Endothelial cell (in vitro differentiated cells): ENCODE measurements around the gene MYZAP. TPM values are rescaled to one million over a fixed set of nuclear protein-coding genes. Genes with fewer than 3 reads are reported as not detected.

Experiments
- DNase-seq: peaks from one replicate; pipeline ENCODE4 v3.0.0; 2021; ENCODE audit warnings: low spot score
- H3K27ac Mint-ChIP-seq: one replicate; pipeline ENCODE4 v1.8.0; 2021; ENCODE audit warnings: mixed read lengths, inconsistent platforms; ENCODE audit not compliant: unreplicated experiment
- H3K27me3 Mint-ChIP-seq: one replicate; pipeline ENCODE4 v1.8.0; 2021; ENCODE audit warnings: mild to moderate bottlenecking, moderate library complexity, mixed read lengths, inconsistent platforms; ENCODE audit not compliant: unreplicated experiment
- H3K36me3 Mint-ChIP-seq: one replicate; pipeline ENCODE4 v1.8.0; 2021; ENCODE audit warnings: mild to moderate bottlenecking, low read depth, mixed read lengths, inconsistent platforms; ENCODE audit not compliant: unreplicated experiment
- H3K4me1 Mint-ChIP-seq: one replicate; pipeline ENCODE4 v1.8.0; 2021; ENCODE audit warnings: mild to moderate bottlenecking, mixed read lengths, inconsistent platforms; ENCODE audit not compliant: unreplicated experiment
- H3K4me3 Mint-ChIP-seq: one replicate; pipeline ENCODE4 v1.8.0; 2021; ENCODE audit warnings: mild to moderate bottlenecking, mixed read lengths, inconsistent platforms; ENCODE audit not compliant: unreplicated experiment
- H3K9me3 Mint-ChIP-seq: one replicate; pipeline ENCODE4 v1.8.0; 2021; ENCODE audit warnings: mixed read lengths, inconsistent platforms; ENCODE audit not compliant: unreplicated experiment
- total RNA-seq: library from RNA; stranded (reverse); fragmentation: NEBNext Ultra II Directional; extraction: Animal tissue kit (Norgen Biotek cat#: 25700); gene quantifications from one replicate; pipeline ENCODE4 v1.2.1, GENCODE V29; 2021; ENCODE audit not compliant: unreplicated experiment
- TF ChIP-seq, protein P1 (sequence below): fragments of 200-600 bp; sonication (generic); IDR thresholded peaks from one replicate; pipeline ENCODE4 v1.5.0; 2021; ENCODE audit warnings: antibody characterized with exemption; ENCODE audit not compliant: unreplicated experiment

MYZAP gene
- total RNA-seq, 1 donor from 2014 or later = 55.3 TPM

DNA sequence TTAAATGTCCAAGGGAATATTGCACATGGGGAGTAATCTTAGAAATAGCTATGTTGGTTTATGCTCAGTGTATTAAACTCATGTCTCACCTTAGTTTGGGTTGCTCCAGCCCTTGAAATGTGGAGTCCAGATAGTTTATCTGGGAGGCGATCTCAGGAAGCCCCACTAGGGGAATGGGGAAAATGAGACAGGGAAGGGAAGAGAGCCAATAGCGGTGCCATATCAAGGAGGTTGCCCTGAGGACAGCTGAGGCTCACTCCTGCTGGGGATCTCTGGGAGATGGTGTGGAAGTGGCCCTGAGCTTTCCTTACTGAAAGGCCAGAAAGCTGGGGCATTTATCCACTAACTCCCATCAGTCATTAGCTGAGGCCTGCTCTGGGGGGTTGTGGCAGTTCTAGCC is 71.6 kb downstream of the MYZAP start:
- Mint-ChIP-seq H3K27ac (no peak overlapping the region), H3K4me3 (no peak overlapping the region), H3K27me3 (no peaks in the 10 kb centered on the region), H3K4me1 (peaks cover 3% of the 10 kb centered on the region), H3K36me3 (peaks cover 16% of the 10 kb centered on the region), H3K9me3 (no peaks in the 10 kb centered on the region)
- no peak for DNase-seq
- TF ChIP-seq, protein P1, sequence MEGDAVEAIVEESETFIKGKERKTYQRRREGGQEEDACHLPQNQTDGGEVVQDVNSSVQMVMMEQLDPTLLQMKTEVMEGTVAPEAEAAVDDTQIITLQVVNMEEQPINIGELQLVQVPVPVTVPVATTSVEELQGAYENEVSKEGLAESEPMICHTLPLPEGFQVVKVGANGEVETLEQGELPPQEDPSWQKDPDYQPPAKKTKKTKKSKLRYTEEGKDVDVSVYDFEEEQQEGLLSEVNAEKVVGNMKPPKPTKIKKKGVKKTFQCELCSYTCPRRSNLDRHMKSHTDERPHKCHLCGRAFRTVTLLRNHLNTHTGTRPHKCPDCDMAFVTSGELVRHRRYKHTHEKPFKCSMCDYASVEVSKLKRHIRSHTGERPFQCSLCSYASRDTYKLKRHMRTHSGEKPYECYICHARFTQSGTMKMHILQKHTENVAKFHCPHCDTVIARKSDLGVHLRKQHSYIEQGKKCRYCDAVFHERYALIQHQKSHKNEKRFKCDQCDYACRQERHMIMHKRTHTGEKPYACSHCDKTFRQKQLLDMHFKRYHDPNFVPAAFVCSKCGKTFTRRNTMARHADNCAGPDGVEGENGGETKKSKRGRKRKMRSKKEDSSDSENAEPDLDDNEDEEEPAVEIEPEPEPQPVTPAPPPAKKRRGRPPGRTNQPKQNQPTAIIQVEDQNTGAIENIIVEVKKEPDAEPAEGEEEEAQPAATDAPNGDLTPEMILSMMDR = no peak

DNA sequence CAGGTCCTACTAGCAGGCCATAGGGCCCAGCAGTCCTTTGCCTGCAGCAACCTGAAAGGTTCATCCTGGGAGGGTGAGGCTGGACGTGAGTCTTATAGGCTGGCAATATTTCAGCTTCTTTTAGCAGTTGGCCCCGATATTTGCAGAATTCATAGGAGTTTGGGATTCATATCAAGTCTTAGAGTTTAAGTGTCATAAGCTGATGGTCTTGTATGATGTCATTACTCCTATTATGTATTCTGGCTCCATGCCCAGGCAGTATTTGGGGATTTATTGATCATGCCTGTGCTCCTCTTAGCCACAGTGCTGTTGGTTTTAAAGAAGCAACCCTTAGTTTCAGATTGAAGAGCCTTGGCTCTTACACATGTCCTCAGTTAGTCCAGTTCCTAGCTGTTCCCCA is 73.5 kb downstream of the MYZAP start:
- TF ChIP-seq, protein P1 = no peak
- no peak for DNase-seq
- H3K4me3 Mint-ChIP-seq = no peak overlapping the region
- H3K9me3 Mint-ChIP-seq = no peaks in the 10 kb centered on the region
- no peaks in the 10 kb centered on the region for H3K27me3 Mint-ChIP-seq
- H3K36me3 Mint-ChIP-seq = peaks cover 16% of the 10 kb centered on the region
- peaks cover 3% of the 10 kb centered on the region for H3K4me1 Mint-ChIP-seq
- H3K27ac Mint-ChIP-seq = no peak overlapping the region

DNA sequence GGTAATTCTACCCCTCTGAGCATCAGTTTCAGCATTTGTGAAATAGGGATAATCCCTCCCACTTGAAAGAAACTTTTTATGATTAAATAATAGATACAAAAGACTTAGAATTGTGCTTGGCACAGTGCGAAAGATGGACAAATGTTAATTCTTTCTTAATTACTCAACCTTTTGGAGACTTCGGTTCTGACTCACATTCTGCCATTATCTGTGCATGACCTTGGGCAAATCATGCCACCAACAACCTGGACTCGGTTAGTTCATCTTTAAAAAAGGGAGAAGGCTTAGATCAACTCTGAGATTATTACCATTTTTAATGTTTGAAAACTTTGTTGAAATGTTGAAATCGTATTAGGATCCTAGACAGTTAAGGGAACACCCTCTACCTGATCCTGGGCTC is 74.2 kb downstream of the MYZAP start:
- no peak for DNase-seq
- Mint-ChIP-seq H3K27me3 (no peaks in the 10 kb centered on the region), H3K36me3 (peaks cover 14% of the 10 kb centered on the region), H3K4me1 (peaks cover 3% of the 10 kb centered on the region), H3K9me3 (no peaks in the 10 kb centered on the region), H3K27ac (no peak overlapping the region), H3K4me3 (no peak overlapping the region)
- TF ChIP-seq, protein P1 = no peak

DNA sequence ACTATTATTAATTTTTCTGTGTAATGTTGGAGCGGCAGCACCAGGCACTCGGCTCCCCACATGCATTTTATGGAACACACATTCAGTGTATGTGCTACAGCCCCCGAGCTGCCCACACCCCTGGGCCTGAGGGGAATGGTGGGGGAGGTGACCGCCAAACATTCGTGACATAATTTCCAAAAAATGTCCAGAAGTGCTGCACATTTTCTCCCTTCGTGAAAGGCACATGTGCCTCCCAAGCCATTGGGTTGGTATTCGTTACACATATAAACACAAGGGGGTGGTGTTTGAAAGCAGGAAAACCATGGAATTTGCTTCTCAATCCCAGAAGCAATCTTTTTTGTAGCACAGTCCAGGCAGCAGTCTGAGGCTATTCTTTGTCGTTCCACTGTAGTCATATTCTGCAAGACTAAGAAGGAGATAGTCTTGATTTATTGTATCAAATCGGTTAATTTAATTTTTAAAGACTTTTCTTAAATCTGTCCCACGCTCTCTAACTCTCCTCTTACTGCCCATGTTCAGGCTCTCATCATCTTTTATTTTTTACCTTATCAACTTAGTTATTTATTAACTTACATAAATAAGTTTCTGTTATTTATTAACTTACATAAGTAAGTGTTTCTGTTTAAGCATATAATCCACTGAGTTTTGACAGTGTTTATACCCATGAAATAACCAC is 75.6 kb downstream of the MYZAP start:
- peaks cover 3% of the 10 kb centered on the region for H3K4me1 Mint-ChIP-seq
- TF ChIP-seq, protein P1 = no peak
- peaks cover 4% of the 10 kb centered on the region for H3K36me3 Mint-ChIP-seq
- H3K27me3 Mint-ChIP-seq = no peaks in the 10 kb centered on the region
- no peak for DNase-seq
- no peaks in the 10 kb centered on the region for H3K9me3 Mint-ChIP-seq
- no peak overlapping the region for H3K27ac Mint-ChIP-seq
- no peak overlapping the region for H3K4me3 Mint-ChIP-seq

DNA sequence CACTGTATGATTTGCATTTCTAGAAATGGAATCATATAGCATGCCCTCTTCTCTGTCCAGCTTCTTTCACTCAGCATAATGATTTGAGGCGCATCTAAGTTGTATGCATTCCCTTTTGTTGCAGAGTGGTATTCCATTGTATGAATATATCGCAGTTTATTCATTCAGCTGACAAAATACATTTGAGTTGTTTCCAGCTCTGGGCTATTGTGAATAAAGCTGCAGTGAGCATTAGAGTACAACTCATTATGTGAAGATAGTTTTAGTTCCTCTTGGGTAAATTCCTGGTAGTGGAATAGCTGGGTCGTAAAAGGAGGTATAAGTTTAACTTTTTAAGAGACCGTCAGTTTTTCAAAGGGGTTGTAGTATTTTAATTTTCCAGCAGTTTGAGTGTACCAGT is 76.3 kb downstream of the MYZAP start:
- Mint-ChIP-seq H3K9me3 (no peaks in the 10 kb centered on the region), H3K27me3 (no peaks in the 10 kb centered on the region), H3K4me1 (peaks cover 3% of the 10 kb centered on the region), H3K36me3 (peaks cover 3% of the 10 kb centered on the region), H3K27ac (no peak overlapping the region), H3K4me3 (no peak overlapping the region)
- DNase-seq = no peak
- TF ChIP-seq, protein P1 = no peak
